ENCODE measurements around the gene TRIM67.

The TRIM67 gene

GRCh38 chr1:231236938-231237337 is 75.1 kb downstream of the TRIM67 start:
- no peak for DNase-seq

GRCh38 chr1:231238298-231238697 is 76.4 kb downstream of the TRIM67 start:
- no peak for DNase-seq

GRCh38 chr1:231240531-231240882 is 78.6 kb downstream of the TRIM67 start:
- DNase-seq, result no peak

GRCh38 chr1:231240883-231241735 is 79.3 kb downstream of the TRIM67 start, which contains the start of gene GNPAT:
TSS of gene GNPAT (plus strand) at chr1:231241212. CDS start at chr1:231241379, 167 bp downstream.
- DNase-seq, result peak; percentile 82

- DNase-seq, result peak; percentile 8
These were observed 79.9 kb downstream of the TRIM67 start for GRCh38 chr1:231241750-231242149.

GRCh38 chr1:231242516-231243198 is 80.8 kb downstream of the TRIM67 start:
- DNase-seq, result no peak

- DNase-seq, result no peak
These were observed 86.9 kb downstream of the TRIM67 start for GRCh38 chr1:231248778-231249177.

GRCh38 chr1:231252336-231252735 is 90.5 kb downstream of the TRIM67 start:
- no peak for DNase-seq

- no peak for DNase-seq
These were observed 98.5 kb downstream of the TRIM67 start for GRCh38 chr1:231260351-231260750.

- no peak for DNase-seq
These were observed 102.8 kb downstream of the TRIM67 start for GRCh38 chr1:231264642-231265041.

- DNase-seq, result no peak
These were observed 103.5 kb downstream of the TRIM67 start for GRCh38 chr1:231265379-231265778.

GRCh38 chr1:231266811-231267322 is 105.0 kb downstream of the TRIM67 start:
- DNase-seq, result no peak
